Cerebellar nuclear complex (tissue), 1 donor: ENCODE results near the gene TRIM7.
"Not testable (repeated sequence)": the region's sequence is repeated elsewhere in the genome, so short reads cannot be mapped to it uniquely, and the experiment has no call there.

Experiments used
- DNase-seq, 2 experiments: peaks; one replicate each; lab custom pipeline; 2025; lab: John Stamatoyannopoulos, UW

Gene TRIM7

DNA sequence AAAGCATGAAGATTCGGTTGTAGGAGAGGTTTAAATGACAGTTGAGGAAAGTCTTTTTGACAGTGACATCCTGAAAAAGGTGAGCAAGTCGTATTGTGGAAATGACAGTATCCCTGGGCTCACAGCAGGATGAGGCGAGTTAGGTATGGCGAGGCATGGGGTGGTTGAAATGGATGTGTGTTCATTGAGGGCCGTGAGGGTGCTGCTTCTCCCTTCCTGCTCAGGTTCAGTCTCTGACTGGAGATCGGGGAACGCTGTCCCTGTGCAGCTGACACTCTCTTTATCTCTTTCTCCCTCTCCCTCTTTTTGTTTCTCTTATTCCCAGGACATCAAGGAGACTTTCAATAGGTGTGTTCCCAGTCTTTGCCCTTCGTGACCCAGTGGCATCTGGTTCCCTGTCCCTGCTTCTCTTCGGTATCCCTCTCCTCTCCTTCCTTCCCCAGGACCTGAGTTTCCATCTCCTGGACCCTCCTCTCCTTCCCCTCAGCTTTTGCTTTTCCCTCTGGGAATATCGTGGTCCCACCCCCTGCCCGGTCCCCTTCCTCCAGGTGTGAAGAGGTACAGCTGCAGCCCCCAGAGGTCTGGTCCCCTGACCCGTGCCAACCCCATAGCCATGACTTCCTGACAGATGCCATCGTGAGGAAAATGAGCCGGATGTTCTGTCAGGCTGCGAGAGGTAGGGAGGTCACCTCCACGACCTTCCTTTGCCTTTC is 28.2 kb upstream of the TRIM7 start:
- DNase-seq = no peak

DNA sequence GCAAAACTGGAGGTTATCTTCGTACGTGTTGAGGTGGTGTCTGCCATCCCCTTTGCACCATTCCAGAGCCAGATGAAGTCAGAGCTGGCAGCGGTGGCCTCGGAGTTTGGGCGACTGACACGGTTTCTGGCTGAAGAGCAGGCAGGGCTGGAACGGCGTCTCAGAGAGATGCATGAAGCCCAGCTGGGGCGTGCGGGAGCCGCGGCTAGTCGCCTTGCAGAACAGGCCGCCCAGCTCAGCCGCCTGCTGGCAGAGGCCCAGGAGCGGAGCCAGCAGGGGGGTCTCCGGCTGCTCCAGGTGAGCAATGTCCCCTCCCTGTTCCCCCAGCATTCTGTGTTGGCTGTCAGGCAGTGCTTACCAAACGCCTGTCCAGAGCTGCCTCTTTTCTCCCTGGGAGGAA is 27.6 kb upstream of the TRIM7 start:
- DNase-seq = no peak

GRCh38 chr5:181231432-181231831 is 26.4 kb upstream of the TRIM7 start:
- DNase-seq = no peak

DNA sequence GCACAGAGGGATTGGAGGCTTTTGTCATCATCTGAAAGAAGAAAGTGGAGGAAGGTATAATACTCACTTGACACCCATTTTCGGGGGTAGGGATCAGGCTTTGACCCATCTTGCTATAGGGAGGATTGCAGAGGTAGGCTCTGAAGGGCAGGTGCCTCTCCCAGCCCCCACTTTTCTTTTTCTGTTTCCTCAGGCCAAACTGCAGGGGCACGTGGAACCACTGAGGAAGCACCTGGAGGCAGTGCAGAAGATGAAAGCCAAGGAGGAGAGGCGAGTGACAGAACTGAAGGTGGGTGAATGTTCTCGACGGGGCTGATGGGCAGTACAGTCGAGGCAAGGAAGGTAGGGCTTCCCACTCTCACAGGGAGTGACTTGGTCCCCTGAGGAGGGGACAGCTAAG is 25.6 kb upstream of the TRIM7 start:
- no peak for DNase-seq

GRCh38 chr5:181229996-181230395 is 25.0 kb upstream of the TRIM7 start:
- no peak for DNase-seq

DNA sequence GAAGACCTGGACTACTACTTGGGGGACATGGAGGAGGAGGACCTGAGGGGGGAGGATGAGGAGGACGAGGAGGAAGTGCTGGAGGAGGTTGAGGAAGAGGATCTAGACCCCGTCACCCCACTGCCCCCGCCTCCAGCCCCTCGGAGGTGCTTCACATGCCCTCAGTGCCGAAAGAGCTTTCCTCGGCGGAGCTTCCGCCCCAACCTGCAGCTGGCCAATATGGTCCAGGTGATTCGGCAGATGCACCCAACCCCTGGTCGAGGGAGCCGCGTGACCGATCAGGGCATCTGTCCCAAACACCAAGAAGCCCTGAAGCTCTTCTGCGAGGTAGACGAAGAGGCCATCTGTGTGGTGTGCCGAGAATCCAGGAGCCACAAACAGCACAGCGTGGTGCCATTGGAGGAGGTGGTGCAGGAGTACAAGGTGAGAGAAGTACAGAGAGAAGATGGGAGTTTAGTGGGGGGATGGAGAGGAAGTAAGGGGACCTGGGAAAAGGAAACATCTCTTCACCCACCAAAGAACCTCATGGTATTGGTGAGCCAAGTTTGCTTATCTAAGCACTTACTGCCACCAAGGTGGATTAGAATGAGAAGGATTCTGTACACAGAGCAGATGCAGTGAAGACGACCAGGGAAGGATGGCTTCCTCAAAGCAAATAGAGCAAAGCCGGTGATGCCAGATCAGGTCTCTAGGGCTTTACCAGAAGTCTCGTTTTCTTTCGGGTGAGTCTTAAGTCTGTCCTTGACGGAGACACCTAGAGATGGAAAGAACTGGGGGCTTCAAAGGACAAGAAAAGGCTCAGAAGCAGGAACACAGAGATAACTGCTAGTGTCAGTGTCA is 19.6 kb upstream of the TRIM7 start:
- DNase-seq = no peak

DNA sequence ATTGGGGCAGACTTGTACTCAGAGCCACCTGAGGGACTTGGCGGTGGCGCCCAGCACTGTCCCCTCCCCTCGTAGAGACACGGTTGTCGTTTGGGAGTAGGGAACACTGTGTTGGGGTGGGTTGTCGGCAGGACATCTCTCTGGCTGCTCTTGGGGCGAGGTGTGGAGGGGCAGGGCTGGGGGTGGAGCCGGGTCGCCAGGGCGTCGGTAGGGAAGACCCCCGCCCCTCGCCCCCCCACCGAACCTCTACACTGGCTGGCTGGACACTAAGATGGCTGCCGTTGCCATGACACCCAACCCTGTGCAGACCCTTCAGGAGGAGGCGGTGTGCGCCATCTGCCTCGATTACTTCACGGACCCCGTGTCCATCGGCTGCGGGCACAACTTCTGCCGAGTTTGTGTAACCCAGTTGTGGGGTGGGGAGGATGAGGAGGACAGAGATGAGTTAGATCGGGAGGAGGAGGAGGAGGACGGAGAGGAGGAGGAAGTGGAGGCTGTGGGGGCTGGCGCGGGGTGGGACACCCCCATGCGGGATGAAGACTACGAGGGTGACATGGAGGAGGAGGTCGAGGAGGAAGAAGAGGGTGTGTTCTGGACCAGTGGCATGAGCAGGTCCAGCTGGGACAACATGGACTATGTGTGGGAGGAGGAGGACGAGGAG is 18.9 kb upstream of the TRIM7 start:
- DNase-seq = no peak

- DNase-seq = no peak
These were observed 18.2 kb upstream of the TRIM7 start, which contains the start of gene TRIM41 for GRCh38 chr5:181223058-181223728. TRIM41 (plus strand) TSS chr5:181223281; CDS start chr5:181224000, 719 bp downstream.

DNA sequence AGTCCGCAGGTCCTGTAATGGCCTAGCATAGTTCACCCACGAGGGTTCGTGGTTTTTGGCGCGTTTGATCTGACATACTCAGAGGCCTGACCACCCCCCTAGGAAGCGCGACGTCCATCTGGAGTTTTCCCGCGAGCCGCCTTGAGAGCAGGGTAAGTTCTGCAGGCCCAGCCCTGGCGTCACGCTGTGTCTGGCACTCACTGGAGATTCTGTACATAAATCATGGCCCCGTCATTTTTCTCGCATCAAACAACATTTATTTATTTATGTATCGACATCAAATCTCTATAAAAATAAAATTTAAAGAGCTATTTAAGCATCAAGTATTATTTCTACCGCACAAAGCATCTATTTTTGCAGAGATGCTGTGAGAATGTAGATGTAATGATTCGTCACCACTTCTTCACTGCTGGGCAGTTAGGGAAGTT is 17.6 kb upstream of the TRIM7 start:
- DNase-seq = no peak

GRCh38 chr5:181221792-181222629 is 17.0 kb upstream of the TRIM7 start:
- DNase-seq = no peak

GRCh38 chr5:181221105-181221791 is 16.3 kb upstream of the TRIM7 start:
- DNase-seq = no peak

DNA sequence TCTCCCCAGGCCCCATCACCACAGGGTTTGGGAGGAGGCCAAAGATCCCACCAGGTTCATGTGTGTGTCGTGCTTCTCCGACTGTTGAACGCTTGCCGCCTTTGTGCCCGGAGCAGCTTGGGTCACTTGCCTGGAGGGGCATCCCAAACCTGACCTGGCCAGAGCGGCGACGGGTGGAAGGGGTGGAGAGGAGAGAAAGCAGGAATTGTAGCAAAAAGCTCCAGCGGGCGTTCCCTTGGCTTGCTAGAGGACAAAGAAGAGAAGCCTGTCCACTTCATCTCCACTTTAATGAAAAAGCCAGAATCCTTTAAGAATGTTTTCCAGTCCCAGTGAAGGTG is 15.2 kb upstream of the TRIM7 start:
- no peak for DNase-seq

GRCh38 chr5:181219262-181220177 is 14.5 kb upstream of the TRIM7 start:
- no peak for DNase-seq

DNA sequence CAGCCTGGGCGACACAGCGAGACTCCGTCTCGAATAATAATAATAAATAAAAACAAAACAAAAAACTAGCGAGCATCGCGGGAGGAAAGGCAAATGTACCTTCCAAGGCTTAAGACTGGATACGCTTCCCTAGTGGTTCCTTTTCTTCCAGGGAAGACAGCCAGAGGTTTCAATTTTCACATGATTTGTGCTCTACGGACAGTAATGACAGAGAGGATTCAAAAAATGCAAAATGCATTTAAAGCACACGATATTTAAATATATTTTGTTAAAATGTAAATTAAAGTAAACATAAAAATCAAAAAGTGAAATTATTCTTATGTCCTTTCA is 13.8 kb upstream of the TRIM7 start:
- DNase-seq = no peak

DNA sequence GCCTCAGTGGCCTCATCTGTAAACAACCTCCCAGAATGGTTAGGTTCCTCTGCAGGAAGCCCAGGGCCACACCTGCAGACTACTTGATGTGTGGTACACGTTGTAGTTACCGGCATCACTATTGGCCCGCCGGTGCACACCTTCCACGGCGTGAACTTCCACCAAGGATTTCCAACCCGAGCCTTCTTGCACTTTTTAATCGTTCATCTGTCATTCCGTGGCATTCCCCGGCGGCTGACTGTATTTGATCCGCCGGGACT is 12.7 kb upstream of the TRIM7 start:
- no peak for DNase-seq

DNA sequence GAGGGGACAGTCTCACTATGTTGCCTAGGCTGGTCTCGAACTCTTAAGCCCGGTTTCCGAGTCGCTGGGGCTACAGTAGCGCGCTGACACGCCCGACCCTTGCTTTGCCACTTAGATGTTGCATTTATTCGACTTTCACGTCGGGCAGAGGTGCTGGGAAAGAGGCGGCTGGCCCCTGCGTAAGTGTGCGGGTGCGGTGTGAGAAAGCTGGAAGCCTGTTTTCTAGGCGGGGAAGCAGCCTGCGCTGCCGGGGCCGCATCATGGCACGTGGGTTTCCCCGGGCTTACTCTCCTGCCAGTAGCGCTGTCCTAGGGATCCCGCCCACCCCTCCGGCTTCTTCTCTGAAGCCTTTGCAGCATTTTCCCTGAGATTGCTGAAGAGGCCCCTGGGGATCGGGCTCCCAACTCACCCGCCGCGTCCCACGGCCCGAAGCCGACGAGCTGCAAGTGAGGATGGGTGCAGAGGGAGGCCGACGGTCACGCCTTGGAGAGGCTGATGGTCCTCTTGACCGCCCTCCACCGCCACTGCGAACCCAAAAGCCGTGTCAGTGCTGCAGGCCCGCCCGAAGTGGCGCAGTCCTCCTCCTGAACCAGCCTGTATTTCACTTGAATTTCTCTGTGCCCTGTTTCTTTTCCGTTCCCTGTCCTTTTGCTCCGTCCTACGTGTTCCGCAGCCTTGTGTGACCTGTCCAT is 12.3 kb upstream of the TRIM7 start:
- DNase-seq = no peak

DNA sequence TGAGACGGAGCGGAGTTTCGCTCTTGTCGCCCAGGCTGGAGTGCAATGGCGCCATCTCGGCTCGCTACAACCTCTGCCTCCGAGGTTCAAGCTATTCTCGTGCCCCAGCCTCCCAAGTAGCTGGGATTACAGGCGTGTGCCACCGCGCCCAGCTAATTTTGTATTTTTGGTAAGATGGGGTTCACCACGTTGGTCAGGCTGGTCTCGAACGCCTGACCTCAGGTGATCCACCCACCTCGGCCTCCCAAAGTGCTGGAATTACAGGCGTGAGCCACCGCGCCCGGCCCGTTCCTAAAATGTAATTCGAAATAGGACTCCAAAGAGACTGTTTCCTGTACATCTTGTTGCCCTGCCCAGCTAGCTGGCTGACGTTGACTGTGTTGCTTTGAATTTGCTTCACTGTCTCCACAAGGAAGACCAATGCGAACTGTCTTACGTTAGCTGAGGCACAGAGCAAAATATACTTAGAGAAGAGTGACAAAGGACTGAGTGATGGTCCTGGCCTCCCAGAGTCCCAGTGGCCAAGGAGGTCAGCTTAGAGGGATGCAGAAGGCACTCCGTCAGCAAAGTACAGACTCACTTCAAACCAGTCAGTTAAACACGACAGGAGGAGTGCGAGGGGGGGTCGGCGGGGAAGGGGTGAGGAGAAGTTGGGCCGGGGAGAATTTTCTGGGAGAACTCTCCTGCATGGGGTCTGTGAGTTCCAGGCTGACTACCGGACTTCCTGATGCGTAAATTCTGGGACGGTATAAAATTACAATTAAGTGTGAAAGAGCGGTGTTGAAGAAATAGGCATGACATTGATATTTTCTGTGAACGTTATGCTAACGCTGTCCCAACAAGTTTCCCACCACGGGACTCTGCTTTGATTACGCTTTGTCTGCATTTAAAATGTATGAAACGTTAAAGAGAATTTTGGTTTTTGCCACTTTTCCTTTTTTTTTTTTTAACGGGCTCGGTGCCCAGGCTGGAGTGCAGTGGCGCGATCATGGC is 11.3 kb upstream of the TRIM7 start:
- no peak for DNase-seq

- DNase-seq = not testable (repeated sequence)
These were observed 9.3 kb upstream of the TRIM7 start for GRCh38 chr5:181214249-181214648.
